PC-9 (cell line): ENCODE data around the gene SLC46A3. TPM values are rescaled to one million over a fixed set of nuclear protein-coding genes. Genes with fewer than 3 reads are reported as not detected.

Source experiments
- BruUV-seq: library from RNA; stranded (reverse); fragments of 400-500 nt; replicated peaks from 2 replicates; lab custom pipeline; 2021; lab: Mats Ljungman, UMichigan
- CTCF ChIA-PET: fragments of 300-600 bp; sonication (Branson Sonifier 250); formaldehyde crosslinking; loops from one replicate; lab custom pipeline; 2022; ENCODE audit warnings: antibody characterized with exemption; lab: Charles Lee
- POLR2A ChIA-PET: fragments of 300-600 bp; sonication (Branson Sonifier 250); formaldehyde crosslinking; loops from one replicate; lab custom pipeline; 2022; ENCODE audit warnings: antibody characterized with exemption; ENCODE audit not compliant: unreplicated experiment; lab: Charles Lee
- DNase-seq, 2 experiments: peaks; one replicate each; pipeline versions ENCODE4 v3.0.0 to v3.0.0-alpha.2; 2015 to 2022; ENCODE audit warnings: mixed read lengths in 1 of 2
- H2AFZ ChIP-seq: fragments of 200-600 bp; sonication (generic); 2 replicates; pipeline ENCODE4 v1.8.1; 2017; ENCODE audit warnings: antibody characterized with exemption
- H3F3A ChIP-seq: fragments of 200-600 bp; sonication (generic); 2 replicates; pipeline ENCODE4 v1.8.1; 2017; ENCODE audit warnings: antibody characterized with exemption, mild to moderate bottlenecking, low read depth; ENCODE audit not compliant: insufficient read depth
- H3K27ac ChIP-seq: fragments of 200-600 bp; sonication (generic); 2 replicates; pipeline ENCODE4 v1.6.1; 2016; ENCODE audit warnings: mixed run types
- H3K27me3 ChIP-seq: fragments of 200-600 bp; sonication (generic); 2 replicates; pipeline ENCODE4 v1.6.1; 2016; ENCODE audit warnings: low read depth, mixed run types; ENCODE audit not compliant: insufficient read depth
- H3K36me3 ChIP-seq: fragments of 200-600 bp; sonication (generic); 2 replicates; pipeline ENCODE4 v1.6.1; 2016; ENCODE audit warnings: low read depth, mixed run types
- H3K4me1 ChIP-seq: fragments of 200-600 bp; sonication (generic); replicated peaks from 2 replicates; pipeline ENCODE4 v1.6.1; 2016; ENCODE audit warnings: mixed run types; ENCODE audit not compliant: insufficient read depth
- H3K4me2 ChIP-seq: fragments of 200-600 bp; sonication (generic); 2 replicates; pipeline ENCODE4 v1.6.1; 2017; ENCODE audit warnings: mixed run types
- H3K4me3 ChIP-seq: fragments of 200-600 bp; sonication (generic); 2 replicates; pipeline ENCODE4 v1.6.1; 2016; ENCODE audit warnings: mixed run types
- H3K79me2 ChIP-seq: fragments of 200-600 bp; sonication (generic); 2 replicates; pipeline ENCODE4 v1.6.1; 2017; ENCODE audit warnings: low read depth, mixed run types
- H3K9me2 ChIP-seq: fragments of 200-600 bp; sonication (generic); 2 replicates; pipeline ENCODE4 v1.8.1; 2017; ENCODE audit warnings: mild to moderate bottlenecking; ENCODE audit not compliant: insufficient read depth
- H3K9me3 ChIP-seq: fragments of 200-600 bp; sonication (generic); 2 replicates; pipeline ENCODE4 v1.8.1; 2016; ENCODE audit warnings: low read depth; ENCODE audit not compliant: insufficient read depth
- H4K20me1 ChIP-seq: fragments of 200-600 bp; sonication (generic); 2 replicates; pipeline ENCODE4 v1.8.1; 2017; ENCODE audit not compliant: insufficient read depth
- EZH2 ChIP-seq: fragments of 200-600 bp; sonication (generic); IDR thresholded peaks from 2 replicates; pipeline ENCODE4 v1.8.0; 2017; ENCODE audit warnings: antibody characterized with exemption, low read depth
- intact Hi-C: fragments of 100-400 bp; cut with micrococcal nuclease; formaldehyde crosslinking; loops from one replicate; pipeline ENCODE4 v1.10.0; 2022; ENCODE audit not compliant: unreplicated experiment
- total RNA-seq: library from RNA; stranded (reverse); gene quantifications from 2 replicates; pipeline ENCODE4 v1.2.3, GENCODE V29; 2021
- TF ChIP-seq, protein P1 (sequence below): fragments of 200-600 bp; sonication (generic); conservative IDR thresholded peaks from 2 replicates; pipeline ENCODE4 v1.6.1; 2017; ENCODE audit warnings: mixed run types, antibody characterized with exemption, mild to moderate bottlenecking, moderate library complexity

Gene SLC46A3
- total RNA-seq, 1 experiment from 2014 or later: 0.15 TPM

DNA sequence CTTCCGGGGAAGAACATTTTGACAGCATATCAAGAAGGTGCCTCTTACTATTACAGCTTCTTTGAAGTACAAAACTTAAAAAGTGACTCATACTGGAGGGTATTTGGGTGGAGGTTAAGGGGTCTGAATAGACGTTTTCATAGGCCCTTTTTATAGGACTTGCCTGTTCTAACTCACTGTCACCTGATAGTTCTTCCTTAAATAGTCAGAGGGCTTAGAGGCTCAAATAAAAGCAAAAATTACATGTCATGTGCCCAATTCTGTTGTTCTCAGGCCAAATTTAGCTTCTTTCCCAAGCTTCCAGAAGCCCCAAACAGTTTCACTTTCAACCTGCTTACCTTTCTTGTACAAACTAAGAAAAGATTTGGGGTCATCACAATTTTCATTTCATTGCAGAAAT, 16.1 kb upstream of the SLC46A3 start:
- no peak overlapping the region for H2AFZ ChIP-seq
- no peak overlapping the region for H3K27ac ChIP-seq
- intact Hi-C loops: no loop called here
- H3F3A ChIP-seq: no peaks in the 10 kb centered on the region
- peaks cover 5% of the 10 kb centered on the region; the same call in 1 of the 2 replicates for H3K27me3 ChIP-seq
- BruUV-seq: no TSS peak
- H3K4me1 ChIP-seq: no peaks in the 10 kb centered on the region
- CTCF ChIA-PET: no interaction called here
- no peaks in the 10 kb centered on the region for H3K9me2 ChIP-seq
- no peak overlapping the region for H3K4me3 ChIP-seq
- TF ChIP-seq, protein P1, sequence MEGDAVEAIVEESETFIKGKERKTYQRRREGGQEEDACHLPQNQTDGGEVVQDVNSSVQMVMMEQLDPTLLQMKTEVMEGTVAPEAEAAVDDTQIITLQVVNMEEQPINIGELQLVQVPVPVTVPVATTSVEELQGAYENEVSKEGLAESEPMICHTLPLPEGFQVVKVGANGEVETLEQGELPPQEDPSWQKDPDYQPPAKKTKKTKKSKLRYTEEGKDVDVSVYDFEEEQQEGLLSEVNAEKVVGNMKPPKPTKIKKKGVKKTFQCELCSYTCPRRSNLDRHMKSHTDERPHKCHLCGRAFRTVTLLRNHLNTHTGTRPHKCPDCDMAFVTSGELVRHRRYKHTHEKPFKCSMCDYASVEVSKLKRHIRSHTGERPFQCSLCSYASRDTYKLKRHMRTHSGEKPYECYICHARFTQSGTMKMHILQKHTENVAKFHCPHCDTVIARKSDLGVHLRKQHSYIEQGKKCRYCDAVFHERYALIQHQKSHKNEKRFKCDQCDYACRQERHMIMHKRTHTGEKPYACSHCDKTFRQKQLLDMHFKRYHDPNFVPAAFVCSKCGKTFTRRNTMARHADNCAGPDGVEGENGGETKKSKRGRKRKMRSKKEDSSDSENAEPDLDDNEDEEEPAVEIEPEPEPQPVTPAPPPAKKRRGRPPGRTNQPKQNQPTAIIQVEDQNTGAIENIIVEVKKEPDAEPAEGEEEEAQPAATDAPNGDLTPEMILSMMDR: no peak
- TF ChIP-seq EZH2: no peak
- H3K9me3 ChIP-seq: no peaks in the 10 kb centered on the region
- H3K4me2 ChIP-seq: no peak overlapping the region
- POLR2A ChIA-PET: no interaction called here
- H3K79me2 ChIP-seq: no peaks in the 10 kb centered on the region
- no peaks in the 10 kb centered on the region for H3K36me3 ChIP-seq
- no peaks in the 10 kb centered on the region for H4K20me1 ChIP-seq
- DNase-seq: no peak

DNA sequence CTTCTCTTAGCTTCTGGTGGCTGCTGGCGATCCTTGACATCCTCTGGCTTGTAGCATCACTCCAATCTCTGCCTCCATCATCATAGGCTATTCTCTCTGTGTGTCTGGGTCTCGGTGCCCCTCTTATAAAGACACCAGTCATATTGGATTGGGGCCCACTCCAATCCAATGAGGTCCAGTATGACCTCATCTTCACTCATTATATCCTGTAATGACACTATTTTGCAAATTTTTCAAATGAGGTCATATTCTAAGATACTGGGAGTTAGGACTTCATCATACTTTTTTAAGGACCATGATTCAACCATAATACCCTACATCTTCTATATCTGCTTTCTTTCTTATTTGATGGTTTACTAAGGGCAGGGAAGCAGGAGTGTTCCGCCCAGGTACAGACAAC, 12.0 kb upstream of the SLC46A3 start:
- Histone ChIP-seq H4K20me1 (no peaks in the 10 kb centered on the region), H3K4me3 (no peak overlapping the region), H3K4me2 (no peak overlapping the region), H3K9me2 (no peaks in the 10 kb centered on the region), H3K4me1 (no peaks in the 10 kb centered on the region), H3K9me3 (no peaks in the 10 kb centered on the region), H3K36me3 (no peaks in the 10 kb centered on the region), H3K79me2 (no peaks in the 10 kb centered on the region), H3F3A (no peaks in the 10 kb centered on the region), H2AFZ (no peak overlapping the region), H3K27ac (no peak overlapping the region), H3K27me3 (no peaks in the 10 kb centered on the region)
- intact Hi-C loops: no loop called here
- ChIA-PET CTCF (no interaction called here), POLR2A (no interaction called here)
- BruUV-seq: no TSS peak
- no peak for DNase-seq
- TF ChIP-seq, protein P1: no peak
- no peak for TF ChIP-seq EZH2

DNA sequence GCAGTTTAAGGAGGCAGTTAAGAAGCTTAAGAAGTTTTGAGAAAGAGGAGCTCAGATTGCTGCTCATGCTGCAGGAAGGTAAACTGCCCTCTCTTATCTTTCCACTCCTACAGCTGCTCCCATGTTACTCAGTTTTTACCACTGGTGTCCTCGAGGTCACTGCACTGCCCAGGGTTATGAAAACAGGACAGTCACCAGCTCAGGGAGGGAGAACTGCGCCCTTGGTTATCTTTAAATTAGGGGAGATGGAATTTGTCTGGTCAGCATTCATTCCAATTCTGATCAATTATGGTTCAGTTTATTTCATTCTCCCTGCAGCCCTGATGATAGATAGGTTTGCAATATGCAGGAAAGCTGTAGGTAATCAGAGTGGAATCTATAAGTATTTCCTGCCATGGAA, 10.8 kb upstream of the SLC46A3 start:
- no TSS peak for BruUV-seq
- TF ChIP-seq, protein P1: no peak
- TF ChIP-seq EZH2: no peak
- H3K27ac ChIP-seq: no peak overlapping the region
- no peaks in the 10 kb centered on the region for H3K36me3 ChIP-seq
- CTCF ChIA-PET: no interaction called here
- H3K9me3 ChIP-seq: no peaks in the 10 kb centered on the region
- no peaks in the 10 kb centered on the region for H3K79me2 ChIP-seq
- H3K4me1 ChIP-seq: no peaks in the 10 kb centered on the region
- no peak overlapping the region for H3K4me3 ChIP-seq
- H3K9me2 ChIP-seq: no peaks in the 10 kb centered on the region
- DNase-seq: no peak
- no peak overlapping the region for H3K4me2 ChIP-seq
- H3F3A ChIP-seq: no peaks in the 10 kb centered on the region
- no peaks in the 10 kb centered on the region for H3K27me3 ChIP-seq
- POLR2A ChIA-PET: interaction anchor here (0.7 kb wide), 1 partner anchor 507 kb away, joined by 9 read pairs; no protein-coding TSS in a partner anchor
- H2AFZ ChIP-seq: no peak overlapping the region; the same call in 1 of the 2 replicates
- no peaks in the 10 kb centered on the region for H4K20me1 ChIP-seq
- intact Hi-C loops: no loop called here
